Left colon (tissue), 2 donors: ENCODE results near the gene PSMC3. TPM values are rescaled to one million over a fixed set of nuclear protein-coding genes. Genes with fewer than 3 reads are reported as not detected.

Source experiments
- ATAC-seq: fragments of 200-7000 bp; cut with Tn5 transposase; one replicate; pipeline ENCODE4 v1.9.1; 2020; ENCODE audit warnings: mild to moderate bottlenecking, moderate library complexity
- DNase-seq, 2 donors: peaks; one replicate each; pipeline ENCODE4 v3.0.0-alpha.2; 2020
- intact Hi-C, 2 donors: fragments of 100-400 bp; cut with DNase I in 1 of 2; cut with micrococcal nuclease in 1 of 2; formaldehyde crosslinking; loops; one replicate each; pipeline versions ENCODE4 v1.11.2 to v1.14.0; 2022; cut with DNase I, micrococcal nuclease
- total RNA-seq, 2 donors: library from RNA; stranded (reverse); fragmentation: NEBNext Ultra II Directional; extraction: Animal tissue kit (Norgen Biotek cat#: 25700); gene quantifications; one replicate each; pipeline ENCODE4 v1.2.1, GENCODE V29; 2021
- donor health status: DM: no; HTN: no; CAD: no.
- donor health status: DM: yes; HTN: yes; CAD: no.

PSMC3 gene
- total RNA-seq, 2 donors from 2014 or later = 74.8 to 82.5 TPM

DNA sequence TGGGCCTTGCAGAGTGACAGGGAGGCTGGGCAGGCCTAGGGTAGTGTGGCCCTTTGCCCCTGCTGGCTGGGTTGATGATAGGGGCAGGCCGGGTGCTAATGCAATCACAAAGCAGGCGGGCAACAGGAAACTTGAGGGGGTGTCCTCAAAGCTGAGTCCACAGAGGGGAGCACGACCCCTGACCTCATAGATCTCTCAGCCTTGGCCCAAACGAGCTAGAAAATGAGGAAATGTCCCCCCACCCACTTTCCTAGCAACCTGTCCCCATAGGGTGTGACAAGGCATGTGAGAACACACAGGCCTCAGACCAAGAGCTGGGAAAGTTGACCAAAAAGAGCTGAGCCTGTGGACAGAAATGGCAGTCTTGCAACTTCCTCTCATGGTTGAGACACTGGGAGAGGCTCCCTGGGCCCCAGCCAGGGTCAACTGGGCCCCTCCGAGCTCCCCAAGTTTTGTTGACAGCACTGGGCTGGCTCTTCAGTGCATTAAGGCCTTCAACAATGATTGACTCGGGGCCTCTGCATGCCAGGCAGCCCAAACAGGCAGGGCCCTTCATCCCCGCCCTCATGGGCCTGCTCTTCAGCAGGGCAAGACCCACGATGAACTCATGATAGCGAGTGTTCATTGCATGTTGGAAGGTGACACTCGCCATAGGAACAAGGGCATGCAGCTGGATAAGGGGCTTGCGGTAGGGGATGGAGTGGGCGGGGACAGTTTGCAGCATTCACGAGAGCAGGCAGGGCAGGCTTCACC is 38.1 kb downstream of the PSMC3 start:
- ATAC-seq (no peak), DNase-seq (no peak)
- intact Hi-C loops = no loop called here

DNA sequence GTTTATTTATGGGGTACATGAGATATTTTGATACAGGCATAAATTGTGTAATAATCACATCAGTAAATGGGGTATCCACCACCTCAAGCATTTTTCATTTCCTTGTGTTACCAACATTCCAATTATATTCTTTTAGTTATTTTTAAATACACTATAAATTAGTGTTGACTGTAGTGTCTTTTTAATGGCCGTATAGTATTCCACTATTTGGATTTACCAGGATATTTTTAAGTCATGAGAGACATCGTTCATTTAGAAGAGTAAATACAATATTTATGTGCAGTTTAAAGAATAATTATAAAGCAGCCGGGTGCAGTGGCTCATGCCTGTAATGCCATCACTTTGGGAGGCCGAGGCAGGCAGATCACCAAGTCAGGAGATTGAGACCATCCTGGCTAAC is 41.7 kb downstream of the PSMC3 start:
- ATAC-seq (no peak), DNase-seq (no peak)
- intact Hi-C loops = no loop called here

DNA sequence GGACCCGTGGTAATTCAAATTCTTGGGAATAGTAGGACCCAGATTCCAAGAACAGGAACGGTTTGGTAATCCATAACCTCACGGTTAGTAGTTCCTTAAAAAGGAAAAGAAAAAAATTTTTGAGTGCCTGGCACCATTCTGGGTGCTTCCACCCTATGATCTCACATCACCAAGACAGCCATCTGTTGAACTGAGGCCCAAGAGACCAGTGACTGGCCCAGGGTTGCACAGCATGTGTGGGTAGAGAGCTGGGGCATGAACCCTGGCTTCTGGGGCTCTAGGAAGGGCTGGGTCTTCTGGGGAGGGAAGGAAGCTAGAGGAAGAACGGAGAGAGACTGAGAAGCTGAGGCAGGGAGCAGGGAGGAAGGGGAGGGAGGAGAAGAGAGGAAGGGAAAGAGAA is 43.2 kb downstream of the PSMC3 start:
- DNase-seq (no peak), ATAC-seq (no peak)
- intact Hi-C loops = no loop called here

DNA sequence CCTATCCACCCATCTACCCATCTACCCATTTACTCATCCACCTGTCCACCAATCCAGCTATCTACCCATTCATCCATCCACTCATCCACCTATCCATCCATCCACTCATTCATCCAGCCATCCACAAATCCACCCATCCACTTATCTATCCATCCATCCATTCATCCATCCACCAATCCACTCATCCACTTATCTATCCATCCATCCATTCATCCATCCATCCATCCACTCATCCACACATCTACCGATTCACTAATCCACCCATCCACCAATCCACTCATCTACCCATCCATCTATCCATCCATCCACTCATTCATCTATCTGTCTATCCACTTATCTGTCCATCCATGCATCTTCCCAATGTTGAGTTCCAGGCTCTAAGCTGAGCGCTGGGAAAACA is 46.2 kb downstream of the PSMC3 start:
- ATAC-seq (no peak), DNase-seq (no peak)
- intact Hi-C loops = no loop called here

DNA sequence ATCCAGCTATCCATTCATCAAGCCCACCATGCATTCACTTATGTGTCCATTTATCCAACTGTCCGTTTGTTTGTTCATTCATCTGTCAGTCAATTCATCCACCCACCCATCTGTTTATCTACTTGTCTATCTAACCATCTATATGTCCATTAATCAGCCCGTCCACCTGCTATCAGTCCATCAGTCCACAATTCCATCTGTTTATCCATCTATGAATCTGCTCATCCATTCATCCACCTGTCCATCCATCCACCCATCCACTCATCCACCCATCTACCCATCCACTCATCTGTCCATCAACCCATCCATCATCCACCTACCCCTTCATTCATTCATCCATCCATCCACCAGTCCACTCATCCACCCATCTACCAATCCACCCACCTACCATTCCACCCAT is 46.9 kb downstream of the PSMC3 start:
- no peak for DNase-seq
- intact Hi-C loops = loop anchor here (10.0 kb wide), 2 partner anchors 65 to 75 kb away; partner anchors contain the start of gene RAPSN (in 1 of the 2)
- no peak for ATAC-seq

DNA sequence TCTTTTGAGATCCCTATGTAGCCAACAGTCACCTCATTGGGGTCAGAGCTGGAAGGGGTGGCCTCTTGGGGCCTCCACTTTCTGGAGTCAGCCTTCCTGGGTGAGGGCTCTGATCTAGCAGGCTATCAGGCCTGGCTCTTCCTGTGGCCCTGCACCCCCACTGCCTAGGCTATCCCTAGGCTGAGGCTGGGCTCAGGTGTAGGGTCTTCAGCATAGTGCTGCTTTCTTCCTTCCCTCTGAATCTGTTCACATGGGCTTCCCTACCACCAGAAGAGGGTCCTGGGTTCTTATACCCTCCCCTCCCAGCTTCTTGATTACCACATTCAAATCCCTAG is 47.4 kb downstream of the PSMC3 start:
- DNase-seq = no peak
- no peak for ATAC-seq
- intact Hi-C loops = loop anchor here (10.0 kb wide), 2 partner anchors 66 to 76 kb away; partner anchors contain the start of gene RAPSN (in 1 of the 2)

DNA sequence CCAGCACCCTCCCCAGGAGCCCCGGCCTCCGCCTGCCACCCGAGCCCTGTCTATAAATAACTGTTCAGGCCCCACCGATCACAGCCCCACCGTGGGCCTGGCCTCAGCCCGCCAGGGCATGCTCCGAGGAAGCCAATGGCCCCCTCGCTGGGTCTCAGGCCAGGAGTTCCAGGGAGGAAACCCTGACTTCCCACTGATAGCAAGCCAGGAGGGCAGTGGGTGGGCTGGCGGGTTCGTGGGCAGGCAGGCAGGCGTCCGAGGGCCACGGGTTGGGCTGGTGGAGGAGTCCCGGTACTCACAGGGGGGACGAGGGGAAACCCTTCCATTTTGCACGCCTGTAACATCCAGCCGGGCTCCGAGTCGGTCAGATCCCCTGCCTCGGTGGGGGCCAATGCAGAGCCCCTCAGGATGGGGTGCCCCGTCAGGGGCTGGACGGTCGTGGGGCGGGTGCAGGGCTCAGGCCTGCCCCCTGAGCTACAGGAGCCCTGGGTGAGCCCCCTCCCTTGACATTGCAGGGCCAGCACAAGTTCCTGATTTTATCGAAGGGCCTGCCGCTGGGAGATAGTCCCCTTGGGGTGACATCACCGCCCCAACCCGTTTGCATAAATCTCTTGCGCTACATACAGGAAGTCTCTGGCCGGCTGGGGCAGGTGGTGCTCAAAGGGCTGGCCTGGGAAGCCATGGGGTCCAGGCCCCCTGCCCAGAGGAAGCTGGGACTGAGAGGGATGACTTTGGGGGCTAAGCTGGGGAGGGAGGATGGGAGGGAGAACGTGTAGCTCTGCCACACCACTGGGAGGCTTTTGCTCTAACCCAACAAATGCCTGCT is 48.0 kb downstream of the PSMC3 start, which contains the start of gene SPI1:
Gene SPI1 (minus strand): TSS at position 538 of the 826 bp plus-strand sequence. CDS start 194 bp downstream, at position 344.
- intact Hi-C loops = loop anchor here (10.0 kb wide), 2 partner anchors 67 to 77 kb away; partner anchors contain the start of gene RAPSN (in 1 of the 2)
- DNase-seq = peak; percentile 68 to 72
- peak; percentile 28 for ATAC-seq

DNA sequence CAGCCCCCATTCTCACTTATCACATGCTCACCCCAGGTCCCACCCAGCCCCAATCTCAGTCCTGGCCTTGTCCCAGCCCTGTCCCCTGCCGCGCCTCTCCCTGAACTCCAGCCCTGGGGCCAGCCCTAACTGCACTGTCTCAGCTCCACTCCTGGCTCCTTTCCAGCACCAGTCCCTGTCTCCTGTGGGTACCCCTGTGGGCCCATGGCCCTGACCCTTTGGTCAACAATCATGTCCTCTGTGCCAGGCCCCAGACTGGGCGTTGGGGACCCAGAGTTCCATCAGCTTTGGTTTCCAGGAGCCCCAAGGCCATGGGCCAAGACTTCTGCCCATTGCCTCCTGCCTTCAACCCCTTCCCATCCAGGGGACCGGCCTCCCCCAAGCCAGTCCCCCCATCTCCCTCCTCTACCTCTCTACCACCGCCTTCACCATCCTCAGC is 48.6 kb downstream of the PSMC3 start:
- DNase-seq (no peak), ATAC-seq (no peak)
- intact Hi-C loops = loop anchor here (10.0 kb wide), 2 partner anchors 67 to 77 kb away; partner anchors contain the start of gene RAPSN (in 1 of the 2)

DNA sequence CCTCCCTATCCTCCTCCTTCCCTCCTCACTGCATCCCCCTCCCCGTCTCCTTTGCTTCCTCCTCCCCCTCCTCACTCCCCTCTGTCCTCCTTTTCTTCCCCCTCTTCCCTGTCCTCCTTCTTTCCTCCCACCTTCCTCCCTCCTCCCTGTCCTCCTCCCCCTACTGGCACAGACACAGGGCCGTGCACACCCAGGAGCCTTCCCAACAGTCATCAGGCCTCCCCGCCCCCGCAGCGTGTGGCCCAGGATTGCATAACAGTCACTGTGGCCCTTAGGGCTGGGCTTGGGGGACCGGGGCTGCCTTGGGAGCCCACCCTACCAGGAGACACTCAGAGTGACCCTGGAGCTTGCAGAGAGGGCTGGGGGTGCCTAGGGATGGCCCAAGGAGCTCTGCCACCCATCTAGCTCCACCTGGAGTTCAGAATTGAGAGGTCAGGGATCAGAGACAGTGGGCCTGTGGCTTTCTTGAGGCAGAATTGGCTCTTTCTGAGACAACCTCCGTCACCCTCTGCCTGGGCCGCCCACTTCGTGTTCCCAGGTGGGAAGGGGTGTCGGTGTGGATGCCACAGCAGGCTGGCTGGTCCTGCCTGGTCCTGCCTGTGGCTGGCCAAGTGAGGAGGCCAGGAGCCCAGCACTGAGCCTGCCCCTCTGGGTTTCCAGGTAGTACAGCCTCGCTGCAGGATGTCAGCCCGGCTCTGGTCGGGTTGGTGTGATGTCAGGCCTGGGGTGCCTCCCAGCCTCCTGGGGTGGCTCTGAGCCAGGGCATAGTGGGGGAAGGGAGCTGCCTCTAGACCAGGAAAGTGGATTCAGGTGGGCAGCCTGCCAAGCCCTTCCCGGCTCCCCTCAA is 49.5 kb downstream of the PSMC3 start:
- ATAC-seq = no peak
- DNase-seq = peak in 1 of 2 donors; percentile 41
- intact Hi-C loops = loop anchor here (10.0 kb wide), 2 partner anchors 68 to 78 kb away; partner anchors contain the start of gene RAPSN (in 1 of the 2)

DNA sequence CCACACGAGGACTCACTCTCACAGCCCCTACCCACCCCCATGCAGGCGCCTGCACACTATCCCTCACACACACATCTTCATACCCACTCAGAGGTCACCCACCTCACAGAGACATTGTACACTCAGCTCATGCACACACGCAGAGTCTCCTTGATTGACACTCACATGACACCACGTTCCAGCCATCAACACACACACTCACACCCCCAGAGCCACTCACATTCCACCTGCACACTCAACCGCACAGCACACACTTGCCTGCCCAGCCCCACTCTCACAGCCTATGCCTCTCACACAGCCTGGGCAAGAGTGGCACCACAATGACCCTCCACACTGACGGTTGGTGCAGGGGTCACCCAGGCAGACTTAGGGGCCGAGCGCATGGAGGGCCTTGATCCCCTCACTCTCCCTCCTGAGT is 50.1 kb downstream of the PSMC3 start:
- ATAC-seq = no peak
- intact Hi-C loops = loop anchor here (10.0 kb wide), 2 partner anchors 69 to 79 kb away; partner anchors contain the start of gene RAPSN (in 1 of the 2)
- no peak for DNase-seq

DNA sequence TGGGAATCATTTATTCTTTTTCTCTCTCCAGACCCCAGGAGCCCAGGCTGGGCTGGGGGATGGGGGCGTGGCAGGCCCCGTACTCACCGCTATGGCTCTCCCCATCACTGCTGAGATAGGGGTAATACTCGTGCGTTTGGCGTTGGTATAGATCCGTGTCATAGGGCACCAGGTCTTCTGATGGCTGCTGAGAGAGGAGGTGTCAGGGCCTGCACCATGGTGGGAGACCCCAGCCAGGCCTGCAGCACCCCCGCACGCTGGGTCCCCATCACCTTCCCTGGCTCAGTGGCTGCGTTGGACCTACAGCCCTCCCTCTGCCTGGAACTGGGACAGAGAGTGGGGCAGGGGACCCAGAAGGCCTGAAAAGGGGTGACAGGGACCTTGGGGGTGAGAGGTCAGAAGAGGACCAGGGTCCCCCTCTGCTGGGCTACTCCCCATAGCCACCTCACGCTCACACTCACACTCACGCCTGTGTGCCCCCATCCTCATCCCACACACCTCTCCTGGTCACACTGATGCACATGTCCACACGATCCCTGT is 50.6 kb downstream of the PSMC3 start:
- intact Hi-C loops = loop anchor here (10.0 kb wide), 2 partner anchors 69 to 79 kb away; partner anchors contain the start of gene RAPSN (in 1 of the 2)

DNA sequence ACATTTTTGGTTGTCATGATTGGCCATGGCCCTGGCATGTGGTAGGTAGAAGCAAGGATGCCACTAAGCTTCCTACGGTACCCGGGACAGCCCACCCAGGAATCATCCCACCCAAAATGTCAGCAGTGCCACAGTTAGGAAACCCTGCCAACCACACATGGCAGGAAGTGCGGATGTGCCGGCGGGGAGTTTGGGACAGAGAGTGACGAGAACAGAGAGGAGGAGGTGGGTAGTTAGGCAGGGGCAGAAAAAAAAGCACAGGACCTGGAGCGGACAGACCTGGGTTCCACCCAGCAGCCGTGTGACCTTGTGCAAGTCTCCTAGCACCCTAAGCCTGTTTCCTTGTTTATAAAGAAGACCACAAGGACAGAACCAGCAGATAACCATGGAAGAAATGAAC is 51.2 kb downstream of the PSMC3 start:
- ATAC-seq = no peak
- intact Hi-C loops = loop anchor here (10.0 kb wide), 2 partner anchors 70 to 80 kb away; partner anchors contain the start of gene RAPSN (in 1 of the 2)
- DNase-seq = no peak

More for the DNA sequence above, 50.6 kb downstream of the PSMC3 start:
- DNase-seq (no peak), ATAC-seq (no peak)

DNA sequence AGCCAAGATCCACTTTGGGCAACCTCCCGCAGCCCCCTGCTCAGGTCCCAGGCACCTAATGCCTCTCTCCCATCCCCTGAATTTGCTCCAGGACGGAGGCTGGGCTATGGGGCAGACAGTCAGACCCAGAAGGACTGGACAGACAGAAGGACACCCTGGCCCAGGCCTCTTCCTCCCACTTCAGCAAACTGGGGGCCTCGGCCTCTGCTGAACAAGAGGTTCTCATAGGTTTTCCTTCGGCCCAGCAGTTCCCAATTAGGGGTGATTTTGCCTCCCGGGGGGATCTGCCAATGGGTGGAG is 51.6 kb downstream of the PSMC3 start:
- DNase-seq (no peak), ATAC-seq (no peak)
- intact Hi-C loops = loop anchor here (10.0 kb wide), 2 partner anchors 70 to 80 kb away; partner anchors contain the start of gene RAPSN (in 1 of the 2)

DNA sequence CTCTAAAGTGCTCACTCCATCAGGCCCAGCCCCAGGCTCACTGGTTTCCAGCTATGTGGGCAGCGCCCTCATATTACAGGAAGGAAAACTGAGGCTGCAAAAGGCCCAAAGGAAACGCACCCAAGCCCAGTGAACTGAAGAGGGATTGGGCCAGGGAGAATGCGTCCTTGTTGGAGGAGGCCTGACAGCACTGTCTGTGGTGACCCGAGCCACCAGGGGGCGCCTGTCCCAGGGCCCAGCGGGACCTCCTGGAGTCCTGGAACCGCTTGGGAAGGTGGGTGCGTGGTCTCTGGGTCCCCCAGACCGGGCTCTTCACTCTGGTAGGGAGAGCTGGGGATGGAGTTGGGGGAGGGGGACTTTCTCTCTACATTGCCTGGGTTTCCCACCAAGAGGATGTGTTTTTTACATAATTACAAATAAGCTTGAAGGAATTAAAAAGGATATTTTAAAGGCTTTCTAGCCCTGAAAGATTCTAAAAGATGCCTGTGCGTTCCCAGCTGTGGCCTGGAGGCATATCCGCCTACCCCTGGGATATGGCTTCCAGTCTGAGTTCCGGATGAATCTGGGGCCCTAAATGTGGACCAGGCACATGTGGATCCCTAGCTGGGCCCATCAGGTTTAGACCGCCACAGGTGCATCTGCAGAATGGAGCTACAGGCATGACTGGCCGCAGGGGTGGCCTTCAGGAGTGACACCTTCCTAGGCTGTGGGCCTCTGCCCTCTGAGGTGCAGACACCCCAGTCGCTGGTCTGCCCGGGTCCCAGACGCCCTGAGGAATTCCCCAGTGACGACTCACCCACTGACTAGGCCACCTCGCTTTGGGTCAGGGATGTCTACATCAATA is 52.1 kb downstream of the PSMC3 start:
- ATAC-seq (peak; percentile 91), DNase-seq (peak; percentile 65 to 89)
- intact Hi-C loops = loop anchor here (10.0 kb wide), 2 partner anchors 71 to 81 kb away; partner anchors contain the start of gene RAPSN (in 1 of the 2)

DNA sequence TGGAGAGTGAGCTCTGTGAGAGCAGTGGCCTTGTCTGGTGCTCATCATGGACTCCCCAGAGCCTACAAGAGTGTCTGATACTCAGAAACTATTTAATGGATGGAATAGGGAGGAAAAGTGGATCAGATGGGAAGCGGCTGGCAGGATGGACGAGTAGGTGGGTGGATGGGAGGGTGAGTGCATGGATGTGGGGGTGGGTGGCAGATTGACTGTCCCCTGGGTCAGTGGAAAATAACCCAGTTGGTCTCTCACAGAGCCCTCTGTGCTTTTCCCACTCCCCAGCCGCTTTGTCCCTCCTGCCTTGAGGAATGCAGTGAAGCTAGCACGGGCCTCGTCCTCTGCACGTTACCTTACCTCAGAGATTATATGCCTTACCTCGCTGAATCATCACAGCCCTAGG is 53.8 kb downstream of the PSMC3 start:
- ATAC-seq (no peak), DNase-seq (no peak)
- intact Hi-C loops = loop anchor here (10.0 kb wide), 2 partner anchors 72 to 82 kb away; partner anchors contain the start of gene RAPSN (in 1 of the 2)

DNA sequence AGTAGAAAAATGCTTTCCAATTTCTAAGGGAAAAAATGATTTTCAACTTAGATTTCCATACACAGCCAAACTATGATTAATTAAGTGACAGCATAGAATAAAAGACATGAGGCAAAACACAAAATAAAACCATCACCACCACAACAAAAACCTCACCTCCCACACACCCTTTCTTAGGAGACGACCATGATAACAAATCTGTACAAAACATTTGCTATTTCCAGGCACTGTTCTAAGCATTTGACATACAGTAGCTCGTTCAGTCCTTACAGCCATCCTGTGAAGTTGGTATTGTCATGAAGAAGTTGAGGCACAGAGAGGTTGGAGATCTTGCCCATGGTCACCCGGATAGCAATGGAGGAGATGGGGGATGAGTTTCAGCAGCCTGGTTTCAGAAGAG is 56.6 kb downstream of the PSMC3 start:
- ATAC-seq (no peak), DNase-seq (no peak)
- intact Hi-C loops = loop anchor here (10.0 kb wide), 2 partner anchors 75 to 85 kb away; partner anchors contain the start of gene RAPSN (in 1 of the 2)
